SK-N-SH treated with all-trans-retinoic acid at 6 μM for 48 hours (cell line): Measurements from ENCODE around the gene PTPRD.

Experiments used
- ATAC-seq: fragments of 200-7000 bp; cut with Tn5 transposase; 3 replicates; pipeline ENCODE4 v1.9.1; 2020; ENCODE audit warnings: mild to moderate bottlenecking, moderate library complexity
- ARNTL ChIP-seq: fragments of 450-650 bp; formaldehyde crosslinking; IDR thresholded peaks from 2 replicates; pipeline ENCODE4 v1.5.0; 2020; ENCODE audit warnings: low read depth, mild to moderate bottlenecking, moderate library complexity, borderline replicate concordance
- BACH2 ChIP-seq: fragments of 250-450 bp; sonication (Bioruptor Pico); IDR thresholded peaks from 2 replicates; pipeline ENCODE4 v1.9.0; 2021; ENCODE audit warnings: mild to moderate bottlenecking, borderline replicate concordance
- CSDC2 ChIP-seq: fragments of 250-450 bp; sonication (Bioruptor Pico); IDR thresholded peaks from 2 replicates; pipeline ENCODE4 v1.5.0; 2020; ENCODE audit warnings: mild to moderate bottlenecking, moderate library complexity
- ESRRG ChIP-seq: fragments of 250-450 bp; sonication (Bioruptor Pico); IDR thresholded peaks from 2 replicates; pipeline ENCODE4 v1.6.1; 2021; ENCODE audit warnings: mild to moderate bottlenecking
- GLIS3 ChIP-seq: fragments of 250-450 bp; sonication (Bioruptor Pico); IDR thresholded peaks from 2 replicates; pipeline ENCODE4 v1.5.0; 2020; ENCODE audit warnings: mild to moderate bottlenecking, moderate library complexity
- ISL1 ChIP-seq: fragments of 250-450 bp; sonication (Bioruptor Pico); IDR thresholded peaks from 2 replicates; pipeline ENCODE4 v2.1.2; 2022; ENCODE audit warnings: mild to moderate bottlenecking, moderate library complexity
- OSR1 ChIP-seq: fragments of 250-450 bp; sonication (Bioruptor Pico); IDR thresholded peaks from 2 replicates; pipeline ENCODE4 v1.8.0; 2022; ENCODE audit warnings: moderate library complexity, mild to moderate bottlenecking, inconsistent platforms
- PATZ1 ChIP-seq: fragments of 250-450 bp; sonication (Bioruptor Pico); IDR thresholded peaks from 2 replicates; pipeline ENCODE4 v1.8.0; 2020; ENCODE audit warnings: mild to moderate bottlenecking, moderate library complexity, borderline replicate concordance
- POU6F1 ChIP-seq: fragments of 250-450 bp; sonication (Bioruptor Pico); IDR thresholded peaks from 2 replicates; pipeline ENCODE4 v1.8.0; 2021; ENCODE audit warnings: low read depth, mild to moderate bottlenecking, moderate library complexity, borderline replicate concordance
- PPARA ChIP-seq: fragments of 250-450 bp; sonication (Bioruptor Pico); IDR thresholded peaks from 2 replicates; pipeline ENCODE4 v1.5.0; 2020; ENCODE audit warnings: mild to moderate bottlenecking, borderline replicate concordance
- SNAI2 ChIP-seq: fragments of 250-450 bp; sonication (Bioruptor Pico); IDR thresholded peaks from 2 replicates; pipeline ENCODE4 v1.5.0; 2020; ENCODE audit warnings: mild to moderate bottlenecking, moderate library complexity
- TCF4 ChIP-seq: fragments of 250-450 bp; sonication (Bioruptor Pico); IDR thresholded peaks from 2 replicates; pipeline ENCODE4 v1.8.0; 2021; ENCODE audit warnings: mild to moderate bottlenecking, moderate library complexity, borderline replicate concordance
- TOX ChIP-seq: fragments of 250-450 bp; sonication (Bioruptor Pico); IDR thresholded peaks from 2 replicates; pipeline ENCODE4 v1.8.0; 2021; ENCODE audit warnings: mild to moderate bottlenecking, moderate library complexity, borderline replicate concordance
- ZC3H10 ChIP-seq: fragments of 250-450 bp; sonication (Bioruptor Pico); IDR thresholded peaks from 2 replicates; pipeline ENCODE4 v1.5.1; 2021; ENCODE audit warnings: mild to moderate bottlenecking, moderate library complexity
- ZFP3 ChIP-seq: fragments of 250-450 bp; sonication (Bioruptor Pico); IDR thresholded peaks from 2 replicates; pipeline ENCODE4 v1.5.0; 2020; ENCODE audit warnings: mild to moderate bottlenecking, moderate library complexity
- ZFP30 ChIP-seq: fragments of 450-650 bp; formaldehyde crosslinking; IDR thresholded peaks from 2 replicates; pipeline ENCODE4 v1.5.0; 2022; ENCODE audit warnings: mild to moderate bottlenecking, moderate library complexity
- TF ChIP-seq, protein P1 (sequence below): fragments of 250-450 bp; sonication (Bioruptor Pico); IDR thresholded peaks from 2 replicates; pipeline ENCODE4 v1.5.0; 2020; ENCODE audit warnings: mild to moderate bottlenecking, moderate library complexity
- TF ChIP-seq, protein P2 (sequence below): fragments of 250-450 bp; sonication (Bioruptor Pico); IDR thresholded peaks from 2 replicates; pipeline ENCODE4 v1.5.1; 2021; ENCODE audit warnings: mild to moderate bottlenecking, moderate library complexity

Gene PTPRD

GRCh38 chr9:9222730-9223129, 1390.1 kb downstream of the PTPRD start:
- ATAC-seq = no peak
- no peak for TF ChIP-seq SNAI2
- no peak for TF ChIP-seq ARNTL (CRISPR knock-in tag)
- TF ChIP-seq PPARA (CRISPR knock-in tag) = no peak
- TF ChIP-seq, protein P1, sequence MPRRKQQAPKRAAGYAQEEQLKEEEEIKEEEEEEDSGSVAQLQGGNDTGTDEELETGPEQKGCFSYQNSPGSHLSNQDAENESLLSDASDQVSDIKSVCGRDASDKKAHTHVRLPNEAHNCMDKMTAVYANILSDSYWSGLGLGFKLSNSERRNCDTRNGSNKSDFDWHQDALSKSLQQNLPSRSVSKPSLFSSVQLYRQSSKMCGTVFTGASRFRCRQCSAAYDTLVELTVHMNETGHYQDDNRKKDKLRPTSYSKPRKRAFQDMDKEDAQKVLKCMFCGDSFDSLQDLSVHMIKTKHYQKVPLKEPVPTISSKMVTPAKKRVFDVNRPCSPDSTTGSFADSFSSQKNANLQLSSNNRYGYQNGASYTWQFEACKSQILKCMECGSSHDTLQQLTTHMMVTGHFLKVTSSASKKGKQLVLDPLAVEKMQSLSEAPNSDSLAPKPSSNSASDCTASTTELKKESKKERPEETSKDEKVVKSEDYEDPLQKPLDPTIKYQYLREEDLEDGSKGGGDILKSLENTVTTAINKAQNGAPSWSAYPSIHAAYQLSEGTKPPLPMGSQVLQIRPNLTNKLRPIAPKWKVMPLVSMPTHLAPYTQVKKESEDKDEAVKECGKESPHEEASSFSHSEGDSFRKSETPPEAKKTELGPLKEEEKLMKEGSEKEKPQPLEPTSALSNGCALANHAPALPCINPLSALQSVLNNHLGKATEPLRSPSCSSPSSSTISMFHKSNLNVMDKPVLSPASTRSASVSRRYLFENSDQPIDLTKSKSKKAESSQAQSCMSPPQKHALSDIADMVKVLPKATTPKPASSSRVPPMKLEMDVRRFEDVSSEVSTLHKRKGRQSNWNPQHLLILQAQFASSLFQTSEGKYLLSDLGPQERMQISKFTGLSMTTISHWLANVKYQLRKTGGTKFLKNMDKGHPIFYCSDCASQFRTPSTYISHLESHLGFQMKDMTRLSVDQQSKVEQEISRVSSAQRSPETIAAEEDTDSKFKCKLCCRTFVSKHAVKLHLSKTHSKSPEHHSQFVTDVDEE (CRISPR knock-in tag) = no peak
- TF ChIP-seq POU6F1 = no peak
- TF ChIP-seq ZFP3 (CRISPR knock-in tag) = no peak
- no peak for TF ChIP-seq ZC3H10
- no peak for TF ChIP-seq OSR1
- TF ChIP-seq BACH2 = no peak
- TF ChIP-seq, protein P2, sequence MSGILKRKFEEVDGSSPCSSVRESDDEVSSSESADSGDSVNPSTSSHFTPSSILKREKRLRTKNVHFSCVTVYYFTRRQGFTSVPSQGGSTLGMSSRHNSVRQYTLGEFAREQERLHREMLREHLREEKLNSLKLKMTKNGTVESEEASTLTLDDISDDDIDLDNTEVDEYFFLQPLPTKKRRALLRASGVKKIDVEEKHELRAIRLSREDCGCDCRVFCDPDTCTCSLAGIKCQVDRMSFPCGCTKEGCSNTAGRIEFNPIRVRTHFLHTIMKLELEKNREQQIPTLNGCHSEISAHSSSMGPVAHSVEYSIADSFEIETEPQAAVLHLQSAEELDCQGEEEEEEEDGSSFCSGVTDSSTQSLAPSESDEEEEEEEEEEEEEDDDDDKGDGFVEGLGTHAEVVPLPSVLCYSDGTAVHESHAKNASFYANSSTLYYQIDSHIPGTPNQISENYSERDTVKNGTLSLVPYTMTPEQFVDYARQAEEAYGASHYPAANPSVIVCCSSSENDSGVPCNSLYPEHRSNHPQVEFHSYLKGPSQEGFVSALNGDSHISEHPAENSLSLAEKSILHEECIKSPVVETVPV (CRISPR knock-in tag) = no peak
- no peak for TF ChIP-seq PATZ1
- no peak for TF ChIP-seq TCF4 (CRISPR knock-in tag)
- TF ChIP-seq CSDC2 (CRISPR knock-in tag) = no peak
- no peak for TF ChIP-seq ZFP30 (CRISPR knock-in tag)
- TF ChIP-seq ESRRG = no peak
- TF ChIP-seq, all 23 proteins: peak for 0

DNA sequence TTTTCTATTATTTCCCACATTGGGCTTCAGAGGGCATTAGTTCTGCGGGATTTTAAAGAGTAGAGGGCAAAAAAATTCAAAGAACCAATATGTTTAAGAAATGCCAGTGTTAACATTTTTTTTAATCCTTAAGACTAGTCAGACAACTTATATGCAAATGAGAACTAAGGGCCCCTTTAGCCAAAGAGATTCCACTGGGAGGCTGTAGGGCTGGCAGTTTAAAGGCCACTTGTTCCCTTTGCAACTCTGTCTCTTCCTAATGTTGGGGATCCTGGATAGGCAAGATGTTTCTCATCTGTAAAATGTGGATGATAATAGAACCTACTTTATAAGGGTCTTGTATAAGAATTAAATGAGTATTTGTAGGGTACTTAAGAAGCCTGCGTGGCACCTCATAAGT, 1395.9 kb downstream of the PTPRD start:
- TF ChIP-seq BACH2 (no peak), PPARA (CRISPR knock-in tag) (no peak), ISL1 (CRISPR knock-in tag) (no peak), ZFP30 (CRISPR knock-in tag) (no peak), ESRRG (no peak), SNAI2 (no peak), CSDC2 (CRISPR knock-in tag) (no peak), ARNTL (CRISPR knock-in tag) (no peak), GLIS3 (CRISPR knock-in tag) (no peak), TOX (CRISPR knock-in tag) (no peak)
- TF ChIP-seq, protein P1 (CRISPR knock-in tag) = no peak
- TF ChIP-seq, all 23 proteins: peak for 0
- no peak for ATAC-seq

- TF ChIP-seq ISL1 (CRISPR knock-in tag) (no peak), SNAI2 (no peak)
- ATAC-seq = no peak
These were observed 1397.8 kb downstream of the PTPRD start for GRCh38 chr9:9215050-9215449.

DNA sequence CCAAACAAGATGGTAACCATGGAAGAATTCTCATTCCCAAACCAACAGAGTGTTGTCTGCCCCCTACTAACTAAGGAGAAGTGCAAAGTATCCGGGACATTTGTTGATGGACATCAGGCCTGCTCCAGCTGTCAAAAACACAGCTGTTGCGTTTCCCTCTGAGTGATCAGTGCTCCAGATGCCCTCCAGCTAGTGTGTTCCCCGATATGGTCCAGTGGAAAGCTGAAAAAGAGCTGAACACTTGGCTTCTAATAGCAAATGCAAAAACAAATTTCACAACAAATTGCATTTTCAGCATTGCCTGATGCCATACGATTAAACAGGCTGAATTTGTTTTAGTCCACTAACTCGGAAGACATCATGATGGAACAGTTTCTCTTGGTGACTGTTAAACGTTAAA, 1398.7 kb downstream of the PTPRD start:
- TF ChIP-seq ARNTL (CRISPR knock-in tag) (no peak), POU6F1 (no peak), GLIS3 (CRISPR knock-in tag) (no peak), ZFP3 (CRISPR knock-in tag) (no peak), CSDC2 (CRISPR knock-in tag) (no peak)
- TF ChIP-seq, protein P1 (CRISPR knock-in tag) = no peak
- ATAC-seq = no peak
